Fibroblast of the aortic adventitia (primary cell): Measurements from ENCODE around the gene DHH. TPM values are rescaled to one million over a fixed set of nuclear protein-coding genes. Genes with fewer than 3 reads are reported as not detected.
A peak's percentile ranks its signal among the peaks of the same experiment; 100 is the strongest.

Experiments
- DNase-seq: peaks from one replicate; pipeline ENCODE4 v3.0.0-alpha.2; 2010; ENCODE audit warnings: low read depth
- H3K4me3 ChIP-seq: 2 replicates; pipeline ENCODE4 v1.5.1; 2011; ENCODE audit warnings: low read depth, mild to moderate bottlenecking, control low read depth, low read length, moderate library complexity
- CTCF ChIP-seq: IDR thresholded peaks from 2 replicates; pipeline ENCODE4 v1.5.1; 2011; ENCODE audit warnings: mild to moderate bottlenecking, low read length, control low read depth, inconsistent platforms; ENCODE audit not compliant: insufficient read depth
- total RNA-seq: library from RNA; depleted of rRNA; stranded (reverse); fragments of >200 nt; gene quantifications from 2 replicates; pipeline ENCODE4 v1.2.3, GENCODE V29; 2012; ENCODE audit warnings: low replicate concordance

The DHH gene
- total RNA-seq, 1 donor = not detected

DNA sequence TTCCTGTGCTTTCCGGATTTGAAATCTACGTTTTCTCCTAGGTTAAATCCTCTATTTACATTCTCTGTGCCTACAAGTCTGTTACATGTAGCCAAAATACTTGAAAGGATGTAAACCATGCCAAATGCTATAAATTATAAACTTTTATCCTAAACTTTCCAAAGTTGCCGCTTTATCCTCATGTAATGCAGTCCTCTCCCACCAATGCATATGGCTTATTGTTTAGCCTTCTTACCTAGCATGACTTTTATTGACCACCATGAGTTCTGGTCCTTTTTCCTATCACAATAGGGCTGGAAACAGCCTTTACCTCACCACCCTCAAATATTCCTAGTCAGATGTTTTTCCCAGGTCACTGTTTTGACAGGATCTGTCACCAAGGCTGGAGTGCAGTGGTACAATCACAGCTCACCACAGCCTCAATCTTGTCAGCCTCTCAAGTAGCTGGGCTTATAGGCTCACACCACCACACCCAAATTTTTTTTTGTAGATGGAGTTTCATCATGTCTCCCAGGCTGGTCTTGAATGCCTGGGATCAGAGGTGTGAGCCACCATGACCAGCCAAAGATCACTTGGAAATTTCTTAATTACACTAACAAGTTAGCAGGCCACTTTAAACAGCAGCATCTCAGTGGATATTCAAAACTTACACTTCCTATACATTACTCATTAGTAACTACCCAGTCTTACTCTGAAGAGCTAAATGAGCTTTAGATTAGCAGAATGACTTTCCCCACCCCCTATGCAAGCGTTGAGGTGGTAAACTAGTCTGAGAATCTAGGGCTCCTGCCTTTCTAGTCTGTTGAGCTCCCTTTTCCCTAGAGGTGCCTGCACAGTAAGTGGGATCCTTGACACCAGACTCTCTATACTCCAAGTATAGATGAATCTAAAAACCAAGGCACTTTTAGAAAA lies 32.5 kb upstream of the DHH start:
- DNase-seq = peak; percentile 9
- no peak for TF ChIP-seq CTCF
- H3K4me3 ChIP-seq = no peak overlapping the region

DNA sequence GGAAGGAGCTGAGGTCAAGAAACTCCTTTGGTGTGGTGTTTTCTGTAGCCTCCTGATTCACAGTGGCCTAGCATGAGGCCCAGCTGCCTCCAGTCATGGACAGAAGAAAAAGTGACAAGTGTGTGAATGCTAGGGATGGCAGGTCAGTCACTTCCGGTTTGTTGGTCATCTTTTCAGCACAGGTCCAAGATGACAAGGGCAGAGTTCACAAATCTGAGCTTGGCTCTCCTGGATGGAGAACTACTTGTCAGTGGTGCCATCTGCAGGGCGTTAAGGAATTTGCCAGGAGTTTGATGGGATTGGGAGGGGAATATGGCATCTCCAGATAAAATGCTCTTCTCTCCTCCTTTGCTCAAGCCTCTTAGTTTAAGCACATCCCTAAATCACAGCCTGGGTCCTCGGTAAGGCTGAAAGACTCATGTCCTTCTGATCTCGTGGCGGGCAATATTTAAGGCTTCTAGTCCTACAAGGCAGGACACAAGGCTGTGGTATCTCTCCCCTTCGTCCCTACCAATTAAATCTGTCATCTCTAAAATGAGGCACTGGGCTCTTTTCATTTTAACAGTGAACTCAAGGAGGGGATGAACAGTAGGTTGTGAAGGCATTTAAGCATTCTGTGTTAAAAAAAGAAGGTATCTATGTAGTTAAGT lies 26.6 kb upstream of the DHH start:
- peak; percentile 79 for DNase-seq

GRCh38 chr12:49111206-49111605 lies 16.6 kb upstream of the DHH start:
- peak overlapping the region; percentile 61 for H3K4me3 ChIP-seq
- no peak for TF ChIP-seq CTCF

More for the DNA sequence above, 26.6 kb upstream of the DHH start:
- TF ChIP-seq CTCF = peak; percentile 75
- no peak overlapping the region for H3K4me3 ChIP-seq

GRCh38 chr12:49110464-49111155 lies 16.0 kb upstream of the DHH start, which contains the start of gene LMBR1L:
LMBR1L (minus strand) TSS chr12:49110847; CDS start chr12:49110555, 292 bp downstream.
- peak; percentile 99 for DNase-seq
- TF ChIP-seq CTCF = peak; percentile 61
- peak within 1 kb of the TSS; percentile 90 for H3K4me3 ChIP-seq

More at GRCh38 chr12:49111206-49111605, 16.6 kb upstream of the DHH start:
- no peak for DNase-seq

GRCh38 chr12:49109641-49110463 lies 15.3 kb upstream of the DHH start:
- TF ChIP-seq CTCF = no peak
- peak; percentile 13 for DNase-seq

GRCh38 chr12:49108958-49109404 lies 14.4 kb upstream of the DHH start:
- DNase-seq = peak; percentile 62
- no peak for TF ChIP-seq CTCF
- peak overlapping the region; percentile 90 for H3K4me3 ChIP-seq

More at GRCh38 chr12:49109641-49110463, 15.3 kb upstream of the DHH start:
- H3K4me3 ChIP-seq = peak overlapping the region; percentile 90
